Activated T-helper 2 cell treated with anti-CD3 and anti-CD28 coated beads, Interferon-gamma antibody, Interleukin-2, Interleukin-4, amounts not matched to agents 10 μg/mL and 5 μg/mL and 100 μg/mL, durations not matched to agents 14 hours and 24 hours and 36 hours (primary cell): ENCODE results near the gene EHD4. TPM values are rescaled to one million over a fixed set of nuclear protein-coding genes. Genes with fewer than 3 reads are reported as not detected.
A peak's percentile ranks its signal among the peaks of the same experiment; 100 is the strongest.

Experiments used
- DNase-seq: peaks from one replicate; pipeline ENCODE4 v3.0.0; 2021; ENCODE audit warnings: low spot score
- H3K27ac Mint-ChIP-seq: one replicate; pipeline ENCODE4 v1.8.0; 2021; ENCODE audit warnings: mixed read lengths
- H3K27me3 Mint-ChIP-seq: one replicate; pipeline ENCODE4 v1.8.0; 2021; ENCODE audit warnings: low read depth, mixed read lengths
- H3K36me3 Mint-ChIP-seq: one replicate; pipeline ENCODE4 v1.8.0; 2021; ENCODE audit warnings: low read depth, mixed read lengths
- H3K4me1 Mint-ChIP-seq: one replicate; pipeline ENCODE4 v1.8.0; 2021; ENCODE audit warnings: low read depth, mixed read lengths
- H3K4me3 Mint-ChIP-seq: one replicate; pipeline ENCODE4 v1.8.0; 2021; ENCODE audit warnings: low read depth, mild to moderate bottlenecking, moderate library complexity, mixed read lengths
- H3K9me3 Mint-ChIP-seq: one replicate; pipeline ENCODE4 v1.8.0; 2021; ENCODE audit warnings: mixed read lengths
- intact Hi-C: fragments of 100-400 bp; cut with micrococcal nuclease; formaldehyde crosslinking; loops from one replicate; pipeline ENCODE4 v1.15.1; 2023
- total RNA-seq: library from RNA; stranded (reverse); gene quantifications from 2 replicates; pipeline ENCODE4 v1.2.3, GENCODE V29; 2022

Gene EHD4
- total RNA-seq, 1 donor from 2014 or later = 22.3 TPM

GRCh38 chr15:41969851-41970431 is 2.4 kb downstream of the EHD4 start:
- Mint-ChIP-seq H3K36me3 (peaks cover 3% of the 10 kb centered on the region), H3K27ac (peak overlapping the region; percentile 68), H3K4me3 (peak overlapping the region; percentile 64), H3K9me3 (no peaks in the 10 kb centered on the region), H3K4me1 (peaks cover 56% of the 10 kb centered on the region), H3K27me3 (peaks cover 7% of the 10 kb centered on the region)
- peak; percentile 29 for DNase-seq
- intact Hi-C loops = loop anchor here (2.0 to 5.0 kb wide), 2 partner anchors 143 to 195 kb away; partner anchors contain the start of genes JMJD7 and MAPKBP1

GRCh38 chr15:41968701-41969100 is 3.7 kb downstream of the EHD4 start:
- H3K27ac Mint-ChIP-seq = no peak overlapping the region

DNA sequence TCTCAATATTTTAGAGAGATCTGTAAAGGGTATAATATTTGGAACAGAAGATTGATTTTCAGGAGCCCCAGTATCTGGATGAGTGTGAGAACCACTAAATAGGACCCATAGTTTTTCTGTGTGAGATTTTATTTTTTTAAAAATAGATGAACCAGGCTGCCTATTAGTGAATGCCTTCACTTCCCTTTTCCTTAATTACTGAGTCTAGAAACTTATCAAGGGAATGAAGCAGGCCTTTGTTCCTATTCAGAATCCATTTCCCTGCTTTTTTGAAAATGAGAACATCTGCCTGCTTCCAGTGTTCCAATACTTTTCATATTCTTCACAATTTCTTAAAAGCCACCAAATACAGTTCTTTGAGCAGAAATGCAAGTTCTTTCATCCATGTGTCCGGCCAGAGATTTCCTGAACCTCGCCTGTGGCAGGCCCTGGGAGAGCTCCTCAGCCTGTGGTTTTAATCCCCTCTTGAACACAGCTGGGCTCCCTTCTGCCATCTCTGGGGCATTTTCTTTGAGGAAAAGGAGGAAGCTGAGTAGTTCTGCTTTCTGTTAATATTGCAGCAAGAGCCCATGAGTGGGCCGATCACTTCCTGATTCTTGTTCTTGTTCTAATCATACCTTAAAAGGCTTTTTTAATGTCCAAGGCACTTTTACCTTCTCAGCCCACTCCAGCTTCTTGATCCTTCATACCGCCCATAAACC is 4.7 kb downstream of the EHD4 start:
- no peaks in the 10 kb centered on the region for H3K27me3 Mint-ChIP-seq
- H3K36me3 Mint-ChIP-seq = peaks cover 3% of the 10 kb centered on the region
- no peaks in the 10 kb centered on the region for H3K9me3 Mint-ChIP-seq
- H3K27ac Mint-ChIP-seq = no peak overlapping the region
- no peak for DNase-seq
- intact Hi-C loops = no loop called here
- no peak overlapping the region for H3K4me3 Mint-ChIP-seq
- peaks cover 42% of the 10 kb centered on the region for H3K4me1 Mint-ChIP-seq

More at GRCh38 chr15:41968701-41969100, 3.7 kb downstream of the EHD4 start:
- no peak for DNase-seq
- Mint-ChIP-seq H3K4me3 (no peak overlapping the region), H3K4me1 (peaks cover 51% of the 10 kb centered on the region), H3K36me3 (peaks cover 3% of the 10 kb centered on the region), H3K27me3 (no peaks in the 10 kb centered on the region), H3K9me3 (no peaks in the 10 kb centered on the region)
- intact Hi-C loops = no loop called here

- H3K4me1 Mint-ChIP-seq = peaks cover 40% of the 10 kb centered on the region
- H3K27ac Mint-ChIP-seq = no peak overlapping the region
- intact Hi-C loops = no loop called here
Measured at GRCh38 chr15:41966920-41967465, 5.4 kb downstream of the EHD4 start.

GRCh38 chr15:41966414-41966812 is 5.9 kb downstream of the EHD4 start:
- intact Hi-C loops = no loop called here
- H3K27me3 Mint-ChIP-seq = no peaks in the 10 kb centered on the region
- no peaks in the 10 kb centered on the region for H3K9me3 Mint-ChIP-seq
- DNase-seq = no peak
- H3K36me3 Mint-ChIP-seq = peaks cover 3% of the 10 kb centered on the region
- H3K27ac Mint-ChIP-seq = no peak overlapping the region
- H3K4me1 Mint-ChIP-seq = peaks cover 46% of the 10 kb centered on the region
- no peak overlapping the region for H3K4me3 Mint-ChIP-seq

More at GRCh38 chr15:41966920-41967465, 5.4 kb downstream of the EHD4 start:
- Mint-ChIP-seq H3K4me3 (no peak overlapping the region), H3K27me3 (no peaks in the 10 kb centered on the region), H3K9me3 (no peaks in the 10 kb centered on the region), H3K36me3 (peaks cover 3% of the 10 kb centered on the region)
- no peak for DNase-seq

- H3K27ac Mint-ChIP-seq = no peak overlapping the region
- H3K27me3 Mint-ChIP-seq = no peaks in the 10 kb centered on the region
- peaks cover 46% of the 10 kb centered on the region for H3K4me1 Mint-ChIP-seq
- no peak for DNase-seq
- no peak overlapping the region for H3K4me3 Mint-ChIP-seq
- intact Hi-C loops = no loop called here
- no peaks in the 10 kb centered on the region for H3K9me3 Mint-ChIP-seq
- peaks cover 3% of the 10 kb centered on the region for H3K36me3 Mint-ChIP-seq
Measured at GRCh38 chr15:41965441-41966413, 6.6 kb downstream of the EHD4 start.

- intact Hi-C loops = no loop called here
- Mint-ChIP-seq H3K27ac (no peak overlapping the region), H3K9me3 (no peaks in the 10 kb centered on the region), H3K27me3 (no peaks in the 10 kb centered on the region), H3K36me3 (peaks cover 3% of the 10 kb centered on the region), H3K4me1 (peaks cover 29% of the 10 kb centered on the region), H3K4me3 (no peak overlapping the region)
- no peak for DNase-seq
Measured at GRCh38 chr15:41961595-41962202, 10.7 kb downstream of the EHD4 start.

DNA sequence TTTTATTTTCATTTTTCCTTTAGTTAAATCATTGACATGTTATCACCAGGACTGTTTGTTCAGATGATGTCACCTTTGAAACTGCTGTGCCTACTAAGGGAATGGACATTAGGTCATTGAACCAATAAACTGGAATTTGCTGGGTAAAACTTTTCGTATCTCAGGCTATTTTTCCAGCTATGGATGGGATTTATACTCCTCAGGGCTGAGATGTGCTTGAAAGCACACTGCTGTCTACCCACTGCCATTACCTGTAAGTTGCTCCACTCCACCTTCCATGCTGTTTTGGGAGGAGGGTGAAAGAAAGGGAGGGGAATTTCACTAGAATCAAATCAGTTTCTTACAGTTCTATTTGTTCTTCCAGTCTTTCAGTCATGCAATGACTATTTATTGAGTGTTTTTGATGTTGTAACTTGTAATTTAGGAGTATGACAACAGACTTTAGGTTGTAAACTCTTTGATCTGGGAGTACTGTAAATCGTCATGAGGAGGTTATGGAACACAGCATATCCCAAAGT is 11.3 kb downstream of the EHD4 start:
- Mint-ChIP-seq H3K27me3 (no peaks in the 10 kb centered on the region), H3K27ac (no peak overlapping the region), H3K36me3 (peaks cover 3% of the 10 kb centered on the region), H3K4me3 (no peak overlapping the region), H3K4me1 (peaks cover 33% of the 10 kb centered on the region), H3K9me3 (no peaks in the 10 kb centered on the region)
- no peak for DNase-seq
- intact Hi-C loops = no loop called here

- Mint-ChIP-seq H3K9me3 (no peaks in the 10 kb centered on the region), H3K27ac (no peak overlapping the region)
Measured at GRCh38 chr15:41958002-41958420, 14.3 kb downstream of the EHD4 start.

DNA sequence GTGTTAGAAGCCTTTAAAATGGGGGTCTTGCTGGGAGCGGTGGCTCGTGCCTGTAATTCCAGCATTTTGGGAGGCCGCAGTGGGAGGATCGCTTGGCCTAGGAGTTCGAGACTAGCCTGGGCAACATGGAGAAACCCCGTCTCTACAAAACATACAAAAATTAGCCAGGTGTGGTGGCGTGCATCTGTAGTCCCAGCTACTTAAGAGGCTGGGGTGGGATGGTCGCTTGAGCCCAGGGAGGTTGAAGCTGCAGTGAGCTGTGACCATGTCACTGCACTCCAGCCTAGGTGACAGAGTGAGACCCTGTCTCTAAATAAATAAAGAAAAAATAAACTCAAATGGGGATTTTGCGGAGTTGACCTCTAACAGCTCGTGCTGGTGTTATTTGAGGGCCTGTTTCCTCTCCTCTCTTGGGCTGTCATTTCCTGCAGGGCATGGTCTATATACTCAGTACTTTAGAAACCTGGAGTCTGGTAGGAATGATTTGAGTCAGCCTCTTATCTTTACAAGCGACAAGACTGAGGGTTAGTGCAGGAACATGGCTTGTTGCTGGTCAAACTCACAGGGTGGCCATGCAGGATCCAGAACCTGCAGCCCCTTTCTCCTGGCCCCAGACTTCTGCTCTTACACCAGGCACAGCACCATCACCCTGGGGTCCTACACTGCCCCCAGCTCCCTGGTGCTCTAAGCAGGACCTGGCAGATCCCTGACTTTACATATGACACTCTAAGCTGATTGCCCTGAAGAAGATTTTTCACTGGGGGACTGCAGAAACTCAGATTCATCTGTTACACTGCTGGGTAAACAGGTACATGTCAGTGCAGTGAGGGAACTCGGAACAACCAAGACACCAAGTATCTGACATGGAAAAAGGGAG is 15.1 kb downstream of the EHD4 start:
- peaks cover 32% of the 10 kb centered on the region for H3K4me1 Mint-ChIP-seq
- peaks cover 6% of the 10 kb centered on the region for H3K36me3 Mint-ChIP-seq
- peak overlapping the region; percentile 1 for H3K27ac Mint-ChIP-seq
- intact Hi-C loops = loop anchor here (1.0 to 2.0 kb wide), 3 partner anchors 14 to 20 kb away; no protein-coding TSS in a partner anchor
- no peak for DNase-seq
- no peaks in the 10 kb centered on the region for H3K9me3 Mint-ChIP-seq
- peak overlapping the region; percentile 40 for H3K4me3 Mint-ChIP-seq
- no peaks in the 10 kb centered on the region for H3K27me3 Mint-ChIP-seq

More at GRCh38 chr15:41958002-41958420, 14.3 kb downstream of the EHD4 start:
- Mint-ChIP-seq H3K36me3 (peaks cover 3% of the 10 kb centered on the region), H3K27me3 (no peaks in the 10 kb centered on the region), H3K4me1 (peaks cover 32% of the 10 kb centered on the region), H3K4me3 (no peak overlapping the region)
- no peak for DNase-seq
- intact Hi-C loops = no loop called here

DNA sequence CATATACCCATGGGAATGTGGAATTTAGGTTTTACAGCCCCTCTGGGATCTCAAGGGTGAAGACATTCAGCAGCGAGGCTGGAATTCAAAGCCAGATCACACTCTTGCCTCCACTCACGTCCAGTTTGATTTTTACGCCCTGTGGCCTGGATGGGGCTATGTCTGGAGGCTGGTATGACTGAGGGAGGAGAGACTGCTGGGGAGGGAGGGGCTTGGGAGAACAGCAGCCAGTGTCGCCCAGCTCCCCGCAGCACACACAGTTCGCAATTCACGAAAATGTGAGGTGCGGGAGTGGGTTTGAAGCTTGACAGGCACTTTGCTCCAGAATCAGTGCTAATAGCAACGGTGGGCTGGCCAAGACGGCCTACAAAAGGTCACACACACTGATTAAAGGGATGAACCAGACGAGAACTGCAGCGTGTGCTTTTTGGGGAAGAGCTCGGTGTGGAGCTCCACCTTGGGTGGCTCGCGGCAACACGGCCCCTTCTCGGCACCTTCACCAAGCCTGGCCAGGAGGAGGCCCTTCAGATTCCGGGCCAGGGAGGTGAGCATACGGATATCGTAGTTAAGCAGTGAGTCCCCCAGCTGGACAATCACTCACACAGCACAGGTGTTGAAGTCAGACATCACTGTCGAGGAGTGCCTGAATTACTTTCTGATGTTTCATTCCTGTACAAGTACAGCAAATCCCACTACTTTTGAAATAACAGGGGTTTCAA is 16.4 kb downstream of the EHD4 start:
- no peak overlapping the region for H3K27ac Mint-ChIP-seq
- H3K36me3 Mint-ChIP-seq = peaks cover 8% of the 10 kb centered on the region
- H3K4me3 Mint-ChIP-seq = no peak overlapping the region
- H3K9me3 Mint-ChIP-seq = no peaks in the 10 kb centered on the region
- no peaks in the 10 kb centered on the region for H3K27me3 Mint-ChIP-seq
- DNase-seq = no peak
- intact Hi-C loops = loop anchor here (2.0 kb wide), 1 partner anchor 19 kb away; no protein-coding TSS in a partner anchor
- peaks cover 22% of the 10 kb centered on the region for H3K4me1 Mint-ChIP-seq
